ENCODE results near the gene RNASE4.

DNA sequence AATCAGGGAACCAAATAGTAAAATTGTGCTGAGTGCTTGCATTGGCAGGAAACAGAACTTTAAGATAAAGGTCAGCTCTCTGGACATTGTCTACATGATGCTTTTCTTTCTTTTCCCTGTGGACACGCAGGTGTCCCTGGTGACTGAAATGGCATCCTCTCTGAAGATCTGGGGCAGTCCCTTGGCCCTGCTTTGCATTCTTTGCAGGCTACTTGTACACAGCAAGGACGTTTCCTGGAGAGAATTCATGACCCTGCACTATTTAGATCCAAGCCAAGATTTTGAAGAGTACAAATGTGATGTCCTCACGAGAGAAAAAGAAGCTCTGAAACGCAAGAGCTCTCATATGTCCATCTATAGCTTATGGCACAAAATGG, 50.1 kb downstream of the RNASE4 start:
- TF ChIP-seq EP300 (IDR thresholded peaks at IDR 0.05), result no peak
- TF ChIP-seq POLR2A (IDR thresholded peaks at IDR 0.05), result no peak
